Measurements from ENCODE around the gene CENPN. TPM values are rescaled to one million over a fixed set of nuclear protein-coding genes. Genes with fewer than 3 reads are reported as not detected.
A peak's percentile ranks its signal among the peaks of the same experiment; 100 is the strongest.

Gene CENPN
- total and polyA plus RNA-seq, 10 of the 15 experiments (the other 5 are each of a cell fraction or from before 2014, with no cell fraction given), result 39.8 to 143 (median 66.8) TPM

DNA sequence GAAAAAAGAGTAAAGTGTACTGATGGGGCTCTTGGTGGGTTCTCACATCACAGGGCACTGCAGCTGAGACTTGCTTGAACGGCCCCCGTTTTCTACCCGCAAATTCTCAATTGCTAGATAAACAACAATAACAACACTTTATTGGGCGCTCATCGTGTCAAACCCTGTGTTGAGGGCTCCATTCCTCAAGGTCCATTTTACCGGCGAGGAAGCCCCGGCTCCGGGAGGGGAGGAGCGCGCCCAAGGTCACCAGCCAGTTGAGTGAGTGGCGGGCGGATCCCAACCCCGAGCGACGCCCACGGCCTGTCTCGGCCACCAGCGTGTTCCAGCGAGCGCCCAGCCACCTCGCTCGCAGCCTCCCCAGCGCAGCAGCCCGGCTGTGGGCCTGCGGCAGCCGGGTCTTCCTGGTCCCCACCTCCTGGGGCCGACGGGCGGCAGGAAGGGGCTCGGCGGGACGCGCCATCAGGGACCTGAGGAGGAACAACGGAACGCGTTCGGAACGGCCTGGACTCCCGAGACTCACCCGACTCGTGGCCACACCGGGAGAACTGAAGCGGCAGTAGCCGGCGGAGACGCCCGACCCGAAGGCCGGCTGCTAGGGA, 702 bp upstream of the CENPN start (continued):
- TF ChIP-seq, protein P1, sequence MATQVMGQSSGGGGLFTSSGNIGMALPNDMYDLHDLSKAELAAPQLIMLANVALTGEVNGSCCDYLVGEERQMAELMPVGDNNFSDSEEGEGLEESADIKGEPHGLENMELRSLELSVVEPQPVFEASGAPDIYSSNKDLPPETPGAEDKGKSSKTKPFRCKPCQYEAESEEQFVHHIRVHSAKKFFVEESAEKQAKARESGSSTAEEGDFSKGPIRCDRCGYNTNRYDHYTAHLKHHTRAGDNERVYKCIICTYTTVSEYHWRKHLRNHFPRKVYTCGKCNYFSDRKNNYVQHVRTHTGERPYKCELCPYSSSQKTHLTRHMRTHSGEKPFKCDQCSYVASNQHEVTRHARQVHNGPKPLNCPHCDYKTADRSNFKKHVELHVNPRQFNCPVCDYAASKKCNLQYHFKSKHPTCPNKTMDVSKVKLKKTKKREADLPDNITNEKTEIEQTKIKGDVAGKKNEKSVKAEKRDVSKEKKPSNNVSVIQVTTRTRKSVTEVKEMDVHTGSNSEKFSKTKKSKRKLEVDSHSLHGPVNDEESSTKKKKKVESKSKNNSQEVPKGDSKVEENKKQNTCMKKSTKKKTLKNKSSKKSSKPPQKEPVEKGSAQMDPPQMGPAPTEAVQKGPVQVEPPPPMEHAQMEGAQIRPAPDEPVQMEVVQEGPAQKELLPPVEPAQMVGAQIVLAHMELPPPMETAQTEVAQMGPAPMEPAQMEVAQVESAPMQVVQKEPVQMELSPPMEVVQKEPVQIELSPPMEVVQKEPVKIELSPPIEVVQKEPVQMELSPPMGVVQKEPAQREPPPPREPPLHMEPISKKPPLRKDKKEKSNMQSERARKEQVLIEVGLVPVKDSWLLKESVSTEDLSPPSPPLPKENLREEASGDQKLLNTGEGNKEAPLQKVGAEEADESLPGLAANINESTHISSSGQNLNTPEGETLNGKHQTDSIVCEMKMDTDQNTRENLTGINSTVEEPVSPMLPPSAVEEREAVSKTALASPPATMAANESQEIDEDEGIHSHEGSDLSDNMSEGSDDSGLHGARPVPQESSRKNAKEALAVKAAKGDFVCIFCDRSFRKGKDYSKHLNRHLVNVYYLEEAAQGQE (IDR thresholded peaks at IDR 0.05; ENCODE audit: low read depth, low read length), result no peak
- no peak; the same call in 1 of the 2 replicates for TF ChIP-seq DPF2 (IDR thresholded peaks at IDR 0.05)
- TF ChIP-seq RUNX3 (IDR thresholded peaks at IDR 0.05; ENCODE audit: low read length), result no peak; the same call in 1 of the 2 replicates
- no peak for TF ChIP-seq HCFC1 (IDR thresholded peaks at IDR 0.05; ENCODE audit: low read length)
- TF ChIP-seq, protein P2, sequence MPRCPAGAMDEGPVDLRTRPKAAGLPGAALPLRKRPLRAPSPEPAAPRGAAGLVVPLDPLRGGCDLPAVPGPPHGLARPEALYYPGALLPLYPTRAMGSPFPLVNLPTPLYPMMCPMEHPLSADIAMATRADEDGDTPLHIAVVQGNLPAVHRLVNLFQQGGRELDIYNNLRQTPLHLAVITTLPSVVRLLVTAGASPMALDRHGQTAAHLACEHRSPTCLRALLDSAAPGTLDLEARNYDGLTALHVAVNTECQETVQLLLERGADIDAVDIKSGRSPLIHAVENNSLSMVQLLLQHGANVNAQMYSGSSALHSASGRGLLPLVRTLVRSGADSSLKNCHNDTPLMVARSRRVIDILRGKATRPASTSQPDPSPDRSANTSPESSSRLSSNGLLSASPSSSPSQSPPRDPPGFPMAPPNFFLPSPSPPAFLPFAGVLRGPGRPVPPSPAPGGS (IDR thresholded peaks at IDR 0.05; ENCODE audit: borderline replicate concordance, insufficient read depth, low read depth, low read length, poor library complexity, severe bottlenecking), result no peak
- no peak for TF ChIP-seq ZZZ3 (IDR thresholded peaks at IDR 0.05; ENCODE audit: control insufficient read depth, insufficient read length, low read depth)
- no peak for TF ChIP-seq STAT3 (IDR thresholded peaks at IDR 0.05; ENCODE audit: low read depth, low read length)
- no peak for TF ChIP-seq FOXK2 (IDR thresholded peaks at IDR 0.05)
- TF ChIP-seq LARP7 (IDR thresholded peaks at IDR 0.05), result peak; percentile 78
- TF ChIP-seq, protein P3, sequence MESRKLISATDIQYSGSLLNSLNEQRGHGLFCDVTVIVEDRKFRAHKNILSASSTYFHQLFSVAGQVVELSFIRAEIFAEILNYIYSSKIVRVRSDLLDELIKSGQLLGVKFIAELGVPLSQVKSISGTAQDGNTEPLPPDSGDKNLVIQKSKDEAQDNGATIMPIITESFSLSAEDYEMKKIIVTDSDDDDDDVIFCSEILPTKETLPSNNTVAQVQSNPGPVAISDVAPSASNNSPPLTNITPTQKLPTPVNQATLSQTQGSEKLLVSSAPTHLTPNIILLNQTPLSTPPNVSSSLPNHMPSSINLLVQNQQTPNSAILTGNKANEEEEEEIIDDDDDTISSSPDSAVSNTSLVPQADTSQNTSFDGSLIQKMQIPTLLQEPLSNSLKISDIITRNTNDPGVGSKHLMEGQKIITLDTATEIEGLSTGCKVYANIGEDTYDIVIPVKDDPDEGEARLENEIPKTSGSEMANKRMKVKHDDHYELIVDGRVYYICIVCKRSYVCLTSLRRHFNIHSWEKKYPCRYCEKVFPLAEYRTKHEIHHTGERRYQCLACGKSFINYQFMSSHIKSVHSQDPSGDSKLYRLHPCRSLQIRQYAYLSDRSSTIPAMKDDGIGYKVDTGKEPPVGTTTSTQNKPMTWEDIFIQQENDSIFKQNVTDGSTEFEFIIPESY (IDR thresholded peaks at IDR 0.05), result no peak
- no peak for TF ChIP-seq MYB (IDR thresholded peaks at IDR 0.05; ENCODE audit: borderline replicate concordance, low read depth, low read length)
- no peak for TF ChIP-seq PAX5 (IDR thresholded peaks at IDR 0.05; ENCODE audit: borderline replicate concordance, low read depth, low read length)
- no peak for TF ChIP-seq CEBPB (IDR thresholded peaks at IDR 0.05; ENCODE audit: borderline replicate concordance in 1 of 2, low read depth in 2 of 2, low read length in 2 of 2)
- no peak for TF ChIP-seq MYC (IDR thresholded peaks at IDR 0.05; ENCODE audit: insufficient read depth, insufficient read length, insufficient replicate concordance, low read length, severe bottlenecking)
- no peak for TF ChIP-seq NRF1 (conservative IDR thresholded peaks at IDR 0.05; ENCODE audit: low read depth, low read length)
- no peak for TF ChIP-seq KLF5 (IDR thresholded peaks at IDR 0.05; ENCODE audit: partially characterized antibody)
- TF ChIP-seq HDAC2 (IDR thresholded peaks at IDR 0.05), result no peak
- no peak for TF ChIP-seq NBN (IDR thresholded peaks at IDR 0.05)
- no peak for TF ChIP-seq ZSCAN29 (IDR thresholded peaks at IDR 0.05)
- no peak for TF ChIP-seq BRCA1 (IDR thresholded peaks at IDR 0.05; ENCODE audit: low read depth, low read length)
- TF ChIP-seq, protein P4, sequence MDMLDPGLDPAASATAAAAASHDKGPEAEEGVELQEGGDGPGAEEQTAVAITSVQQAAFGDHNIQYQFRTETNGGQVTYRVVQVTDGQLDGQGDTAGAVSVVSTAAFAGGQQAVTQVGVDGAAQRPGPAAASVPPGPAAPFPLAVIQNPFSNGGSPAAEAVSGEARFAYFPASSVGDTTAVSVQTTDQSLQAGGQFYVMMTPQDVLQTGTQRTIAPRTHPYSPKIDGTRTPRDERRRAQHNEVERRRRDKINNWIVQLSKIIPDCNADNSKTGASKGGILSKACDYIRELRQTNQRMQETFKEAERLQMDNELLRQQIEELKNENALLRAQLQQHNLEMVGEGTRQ (IDR thresholded peaks at IDR 0.05; ENCODE audit: borderline replicate concordance, low read depth, low read length), result no peak
- no peak for TF ChIP-seq ZNF622 (IDR thresholded peaks at IDR 0.05)
- no peak for TF ChIP-seq EED (IDR thresholded peaks at IDR 0.05; ENCODE audit: low read depth)
- TF ChIP-seq CHD4 (IDR thresholded peaks at IDR 0.05), result no peak
- no peak for TF ChIP-seq MTA2 (IDR thresholded peaks at IDR 0.05; ENCODE audit: low read depth)
- no peak for TF ChIP-seq PAX8 (IDR thresholded peaks at IDR 0.05)
- 0 out of 2 replicates have a peak, but pooled peaks have one; percentile 6 for TF ChIP-seq NR2C1 (IDR thresholded peaks at IDR 0.05)

Measured in GM12878 (cell line).